SJCRH30 (cell line): ENCODE results near the gene PLEKHH3. TPM values are rescaled to one million over a fixed set of nuclear protein-coding genes. Genes with fewer than 3 reads are reported as not detected.

ENCODE experiments used
- total RNA-seq: library from RNA; depleted of rRNA; stranded (reverse); fragments of >200 nt; shearing (Covaris generic); gene quantifications from 2 replicates; pipeline ENCODE4 v1.2.3, GENCODE V29; 2014; rRNA removed

Gene PLEKHH3
- total RNA-seq, 1 experiment from 2014 or later, result 13.7 TPM

Other genes with a start within 250 kb of the PLEKHH3 start
- gene ATP6V0A1, start 218.1 kb downstream of the PLEKHH3 start, total RNA-seq, result 25.3 and 30.9 TPM in 2 replicates
- gene NAGLU, start 140.8 kb downstream of the PLEKHH3 start, total RNA-seq, result 20.6 and 22.2 TPM in 2 replicates
- 0.73 and 0.76 TPM in 2 replicates for gene HSD17B1, start 124.1 kb downstream of the PLEKHH3 start, total RNA-seq
- 33.7 and 36.3 TPM in 2 replicates for gene COASY, start 114.8 kb downstream of the PLEKHH3 start, total RNA-seq
- gene MLX, start 109.9 kb downstream of the PLEKHH3 start, total RNA-seq, result 44.5 and 48.4 TPM in 2 replicates
- 23.8 and 29.7 TPM in 2 replicates for gene PSMC3IP, start 99.3 kb downstream of the PLEKHH3 start, total RNA-seq
- gene RETREG3, start 67.6 kb downstream of the PLEKHH3 start, total RNA-seq, result 34.5 and 36.2 TPM in 2 replicates
- 111 and 122 TPM in 2 replicates for gene TUBG1, start 67.3 kb downstream of the PLEKHH3 start, total RNA-seq
- 6.2 and 10.4 TPM in 2 replicates for gene TUBG2, start 17.7 kb downstream of the PLEKHH3 start, total RNA-seq
- gene CCR10, start 4.8 kb upstream of the PLEKHH3 start, total RNA-seq, result 0.99 and 1.0 TPM in 2 replicates
- gene CNTNAP1, start 5.5 kb upstream of the PLEKHH3 start, total RNA-seq, result 4.0 and 5.0 TPM in 2 replicates
- gene EZH1, start 68.0 kb upstream of the PLEKHH3 start, total RNA-seq, result 17.3 and 27.0 TPM in 2 replicates
- gene RAMP2, start 84.2 kb upstream of the PLEKHH3 start, total RNA-seq, result not detected in 2 replicates
- gene VPS25, start 96.5 kb upstream of the PLEKHH3 start, total RNA-seq, result 71.0 and 79.3 TPM in 2 replicates
- 0.18 and 0.32 TPM in 2 replicates for gene WNK4, start 103.6 kb upstream of the PLEKHH3 start, total RNA-seq
- gene COA3, start 121.7 kb upstream of the PLEKHH3 start, total RNA-seq, result 105 and 107 TPM in 2 replicates
- gene CNTD1, start 121.9 kb upstream of the PLEKHH3 start, total RNA-seq, result 0.10 TPM in 2 replicates
- gene BECN1, start 147.3 kb upstream of the PLEKHH3 start, total RNA-seq, result 62.1 and 62.9 TPM in 2 replicates
- gene PSME3, start 156.4 kb upstream of the PLEKHH3 start, total RNA-seq, result 142 and 145 TPM in 2 replicates
- gene AOC2, start 167.6 kb upstream of the PLEKHH3 start, total RNA-seq, result 0.86 and 1.1 TPM in 2 replicates
- gene AOC3, start 174.2 kb upstream of the PLEKHH3 start, total RNA-seq, result 0.30 and 0.34 TPM in 2 replicates
- not detected in 2 replicates for gene G6PC1, start 223.8 kb upstream of the PLEKHH3 start, total RNA-seq